ENCODE results near the gene ADM5. TPM values are rescaled to one million over a fixed set of nuclear protein-coding genes. Genes with fewer than 3 reads are reported as not detected.
A peak's percentile ranks its signal among the peaks of the same experiment; 100 is the strongest.
"Not testable (repeated sequence)": the region's sequence is repeated elsewhere in the genome, so short reads cannot be mapped to it uniquely, and the experiment has no call there.

ADM5 gene
- total RNA-seq, 1 experiment from 2014 or later, result 9.2 TPM

GRCh38 chr19:49699364-49699763 is 10.0 kb downstream of the ADM5 start:
- DNase-seq (ENCODE audit: low spot score), result no peak

GRCh38 chr19:49700563-49700962 is 11.2 kb downstream of the ADM5 start:
- DNase-seq (ENCODE audit: low spot score), result no peak

- DNase-seq (ENCODE audit: low spot score), result no peak
Measured at GRCh38 chr19:49701271-49701786, 11.9 kb downstream of the ADM5 start.

- DNase-seq (ENCODE audit: low spot score), result no peak
Measured at GRCh38 chr19:49704888-49705642, 15.7 kb downstream of the ADM5 start.

GRCh38 chr19:49705919-49706318 is 16.5 kb downstream of the ADM5 start:
- DNase-seq (ENCODE audit: low spot score), result no peak

GRCh38 chr19:49710372-49710951 is 21.1 kb downstream of the ADM5 start:
- DNase-seq (ENCODE audit: low spot score), result no peak

GRCh38 chr19:49712397-49712859 is 23.0 kb downstream of the ADM5 start:
- DNase-seq (ENCODE audit: low spot score), result peak; percentile 67

GRCh38 chr19:49713236-49713845 is 23.9 kb downstream of the ADM5 start:
- DNase-seq (ENCODE audit: low spot score), result peak; percentile 76

- no peak for DNase-seq (ENCODE audit: low spot score)
Measured at GRCh38 chr19:49716154-49716553, 26.8 kb downstream of the ADM5 start.

- DNase-seq (ENCODE audit: low spot score), result no peak
Measured at GRCh38 chr19:49718511-49718910, 29.1 kb downstream of the ADM5 start.

GRCh38 chr19:49718991-49719390 is 29.6 kb downstream of the ADM5 start:
- DNase-seq (ENCODE audit: low spot score), result no peak

GRCh38 chr19:49719420-49719819 is 30.0 kb downstream of the ADM5 start:
- not testable (repeated sequence) for DNase-seq (ENCODE audit: low spot score)

- no peak for DNase-seq (ENCODE audit: low spot score)
Measured at GRCh38 chr19:49727217-49728030, 38.0 kb downstream of the ADM5 start.

GRCh38 chr19:49730166-49730565 is 40.8 kb downstream of the ADM5 start:
- no peak for DNase-seq (ENCODE audit: low spot score)

GRCh38 chr19:49738268-49738667 is 48.9 kb downstream of the ADM5 start:
- no peak for DNase-seq (ENCODE audit: low spot score)

- no peak for DNase-seq (ENCODE audit: low spot score)
Measured at GRCh38 chr19:49739098-49739497, 49.7 kb downstream of the ADM5 start.

GRCh38 chr19:49739933-49740332 is 50.5 kb downstream of the ADM5 start:
- DNase-seq (ENCODE audit: low spot score), result no peak

Data from HT-29 (cell line).